MCF 10A (cell line): ENCODE measurements around the gene ORAI3. TPM values are rescaled to one million over a fixed set of nuclear protein-coding genes. Genes with fewer than 3 reads are reported as not detected.

Source experiments
- BruUV-seq: library from RNA; stranded (reverse); fragments of 400-500 nt; replicated peaks from 2 replicates; lab custom pipeline; 2021; lab: Mats Ljungman, UMichigan
- CTCF ChIA-PET: fragments of 300-600 bp; sonication (Branson Sonifier 250); formaldehyde crosslinking; extraction: SDS; loops from one replicate; lab custom pipeline; 2021; ENCODE audit warnings: antibody characterized with exemption, inconsistent platforms; lab: Yijun Ruan, JAX
- POLR2A ChIA-PET: fragments of 300-600, 350-650 bp; sonication (Branson Sonifier 250); formaldehyde crosslinking; extraction: SDS; loops from one replicate; lab custom pipeline; 2020; ENCODE audit warnings: antibody characterized with exemption, inconsistent platforms; lab: Yijun Ruan, JAX
- DNase-seq: peaks from one replicate; pipeline ENCODE4 v3.0.0-alpha.2; 2018; ENCODE audit not compliant: unreplicated experiment
- H3K27ac Mint-ChIP-seq: one replicate; pipeline ENCODE4 v1.8.0; 2022; ENCODE audit warnings: mild to moderate bottlenecking, low read depth, mixed read lengths; ENCODE audit not compliant: unreplicated experiment
- H3K27me3 Mint-ChIP-seq: one replicate; pipeline ENCODE4 v1.8.0; 2022; ENCODE audit warnings: mixed read lengths; ENCODE audit not compliant: insufficient read depth, unreplicated experiment
- H3K36me3 Mint-ChIP-seq: one replicate; pipeline ENCODE4 v1.8.0; 2022; ENCODE audit warnings: mild to moderate bottlenecking, moderate library complexity, mixed read lengths; ENCODE audit not compliant: insufficient read depth, unreplicated experiment
- H3K4me1 Mint-ChIP-seq: one replicate; pipeline ENCODE4 v1.8.0; 2022; ENCODE audit warnings: mixed read lengths; ENCODE audit not compliant: insufficient read depth, unreplicated experiment
- H3K4me3 Mint-ChIP-seq: one replicate; pipeline ENCODE4 v1.8.0; 2022; ENCODE audit warnings: mild to moderate bottlenecking, moderate library complexity, mixed read lengths; ENCODE audit not compliant: unreplicated experiment
- H3K9me3 Mint-ChIP-seq: one replicate; pipeline ENCODE4 v1.8.0; 2022; ENCODE audit warnings: mixed read lengths; ENCODE audit not compliant: unreplicated experiment
- intact Hi-C: fragments of 100-400 bp; cut with micrococcal nuclease; formaldehyde crosslinking; loops from 2 replicates; pipeline ENCODE4 v1.14.1; 2022
- total RNA-seq: library from RNA; stranded (reverse); gene quantifications from 2 replicates; pipeline ENCODE4 v1.2.3, GENCODE V29; 2022
- TF ChIP-seq, protein P1 (sequence below): fragments of 200-600 bp; IDR thresholded peaks from one replicate; pipeline ENCODE4 v1.8.0; 2022; ENCODE audit warnings: antibody characterized with exemption, mild to moderate bottlenecking; ENCODE audit not compliant: unreplicated experiment

ORAI3 gene
- total RNA-seq, 1 experiment from 2014 or later, result 16.2 TPM

- no TSS peak for BruUV-seq
- ChIA-PET CTCF (interaction anchor here (4.6 kb wide), 1 partner anchor 12 kb away, joined by 43 read pairs; the partner anchor contains the start of gene HSD3B7), POLR2A (interaction anchor here (1.4 kb wide), 1 partner anchor 146 kb away, joined by 3 read pairs; no protein-coding TSS in a partner anchor)
- Mint-ChIP-seq H3K9me3 (no peaks in the 10 kb centered on the region), H3K4me1 (peaks cover 11% of the 10 kb centered on the region), H3K27ac (no peak overlapping the region), H3K27me3 (no peaks in the 10 kb centered on the region), H3K36me3 (no peaks in the 10 kb centered on the region), H3K4me3 (peak overlapping the region; percentile 78)
- no peak for DNase-seq
- TF ChIP-seq, protein P1, sequence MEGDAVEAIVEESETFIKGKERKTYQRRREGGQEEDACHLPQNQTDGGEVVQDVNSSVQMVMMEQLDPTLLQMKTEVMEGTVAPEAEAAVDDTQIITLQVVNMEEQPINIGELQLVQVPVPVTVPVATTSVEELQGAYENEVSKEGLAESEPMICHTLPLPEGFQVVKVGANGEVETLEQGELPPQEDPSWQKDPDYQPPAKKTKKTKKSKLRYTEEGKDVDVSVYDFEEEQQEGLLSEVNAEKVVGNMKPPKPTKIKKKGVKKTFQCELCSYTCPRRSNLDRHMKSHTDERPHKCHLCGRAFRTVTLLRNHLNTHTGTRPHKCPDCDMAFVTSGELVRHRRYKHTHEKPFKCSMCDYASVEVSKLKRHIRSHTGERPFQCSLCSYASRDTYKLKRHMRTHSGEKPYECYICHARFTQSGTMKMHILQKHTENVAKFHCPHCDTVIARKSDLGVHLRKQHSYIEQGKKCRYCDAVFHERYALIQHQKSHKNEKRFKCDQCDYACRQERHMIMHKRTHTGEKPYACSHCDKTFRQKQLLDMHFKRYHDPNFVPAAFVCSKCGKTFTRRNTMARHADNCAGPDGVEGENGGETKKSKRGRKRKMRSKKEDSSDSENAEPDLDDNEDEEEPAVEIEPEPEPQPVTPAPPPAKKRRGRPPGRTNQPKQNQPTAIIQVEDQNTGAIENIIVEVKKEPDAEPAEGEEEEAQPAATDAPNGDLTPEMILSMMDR, result no peak
- intact Hi-C loops, result loop anchor here (2.0 to 5.0 kb wide), 2 partner anchors 36 to 77 kb away; partner anchors contain the start of gene STX4
These were observed 47.1 kb downstream of the ORAI3 start for GRCh38 chr16:30995927-30996323.

- POLR2A ChIA-PET, result interaction anchor here (0.9 to 1.4 kb wide), 3 partner anchors 37 to 145 kb away, joined by 3 to 9 read pairs (median 3); partner anchors contain the start of genes STX4, ZNF646 and ZNF668
- CTCF ChIA-PET, result interaction anchor here (4.6 kb wide), 1 partner anchor 12 kb away, joined by 43 read pairs; the partner anchor contains the start of gene HSD3B7
- TF ChIP-seq, protein P1, result no peak
These were observed 47.6 kb downstream of the ORAI3 start for GRCh38 chr16:30996324-30996984.

GRCh38 chr16:30996985-30997724, 48.3 kb downstream of the ORAI3 start:
- H3K9me3 Mint-ChIP-seq, result no peaks in the 10 kb centered on the region
- TF ChIP-seq, protein P1, result no peak
- BruUV-seq, result TSS peak; percentile 57
- ChIA-PET POLR2A (interaction anchor here (0.7 to 1.4 kb wide), 4 partner anchors 36 to 144 kb away, joined by 3 to 9 read pairs (median 4); partner anchors contain the start of genes STX4, ZNF646 and ZNF668), CTCF (interaction anchor here (4.6 kb wide), 1 partner anchor 13 kb away, joined by 43 read pairs; the partner anchor contains the start of gene HSD3B7)
- intact Hi-C loops, result loop anchor here (2.0 to 5.0 kb wide), 2 partner anchors 35 to 76 kb away; partner anchors contain the start of gene STX4
- H3K4me1 Mint-ChIP-seq, result peaks cover 11% of the 10 kb centered on the region
- peak overlapping the region; percentile 78 for H3K4me3 Mint-ChIP-seq
- peak overlapping the region; percentile 42 for H3K27ac Mint-ChIP-seq
- DNase-seq, result peak; percentile 79
- no peaks in the 10 kb centered on the region for H3K36me3 Mint-ChIP-seq
- H3K27me3 Mint-ChIP-seq, result no peaks in the 10 kb centered on the region

More at GRCh38 chr16:30996324-30996984, 47.6 kb downstream of the ORAI3 start:
- BruUV-seq, result no TSS peak
- no peaks in the 10 kb centered on the region for H3K27me3 Mint-ChIP-seq
- no peak for DNase-seq
- intact Hi-C loops, result loop anchor here (2.0 to 5.0 kb wide), 2 partner anchors 36 to 76 kb away; partner anchors contain the start of gene STX4
- H3K36me3 Mint-ChIP-seq, result no peaks in the 10 kb centered on the region
- no peaks in the 10 kb centered on the region for H3K9me3 Mint-ChIP-seq
- H3K4me1 Mint-ChIP-seq, result peaks cover 11% of the 10 kb centered on the region
- peak overlapping the region; percentile 78 for H3K4me3 Mint-ChIP-seq
- peak overlapping the region; percentile 42 for H3K27ac Mint-ChIP-seq
